NCI-H128 (cell line): Measurements from ENCODE around the gene LETM1.

Experiments used
- DNase-seq: peaks from one replicate; lab custom pipeline; 2025; ENCODE audit not compliant: unreplicated experiment; lab: John Stamatoyannopoulos, UW

LETM1 gene

GRCh38 chr4:1830234-1830633 lies 25.7 kb downstream of the LETM1 start:
- DNase-seq, result no peak

- no peak for DNase-seq
Measured at GRCh38 chr4:1826531-1827350, 29.2 kb downstream of the LETM1 start.

DNA sequence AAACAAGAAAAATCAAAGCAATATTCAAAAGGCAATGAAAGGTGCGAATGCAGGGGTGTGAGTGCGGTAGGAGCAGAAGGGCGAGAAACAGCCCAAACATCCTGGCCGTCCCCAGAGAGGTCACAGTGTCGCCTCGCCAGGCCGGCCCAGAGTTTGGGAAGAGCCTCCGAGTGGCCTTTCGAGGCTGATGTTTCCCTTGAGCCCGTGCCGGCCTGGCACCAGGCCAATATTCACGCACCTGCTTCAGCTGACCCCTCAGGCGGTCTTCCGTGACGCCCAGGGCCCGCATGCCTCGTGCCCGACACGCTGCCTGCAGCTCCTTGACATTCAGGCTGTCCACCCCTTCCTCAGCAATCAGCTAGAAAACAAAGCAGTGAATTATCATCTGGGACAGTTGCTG lies 30.6 kb downstream of the LETM1 start:
- DNase-seq, result no peak

DNA sequence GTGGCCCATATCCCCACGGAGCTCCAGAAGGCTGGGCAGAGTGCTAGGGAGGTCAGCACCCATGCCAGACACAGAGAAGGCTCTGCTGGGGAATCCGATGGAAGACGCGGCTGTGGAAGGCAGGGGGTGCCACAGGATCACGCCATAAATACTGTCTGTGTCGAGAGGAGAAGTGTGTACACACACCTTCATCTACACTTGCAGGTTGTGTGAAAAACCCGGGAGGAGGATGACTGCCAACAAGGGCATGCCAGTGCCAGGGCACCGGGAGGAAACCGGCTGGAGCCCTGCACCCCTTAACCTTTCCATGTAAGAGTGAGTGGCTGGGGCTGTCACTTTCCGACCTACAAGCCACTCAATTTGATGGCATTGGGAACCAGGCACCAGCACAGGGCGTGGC lies 31.2 kb downstream of the LETM1 start:
- no peak for DNase-seq

DNA sequence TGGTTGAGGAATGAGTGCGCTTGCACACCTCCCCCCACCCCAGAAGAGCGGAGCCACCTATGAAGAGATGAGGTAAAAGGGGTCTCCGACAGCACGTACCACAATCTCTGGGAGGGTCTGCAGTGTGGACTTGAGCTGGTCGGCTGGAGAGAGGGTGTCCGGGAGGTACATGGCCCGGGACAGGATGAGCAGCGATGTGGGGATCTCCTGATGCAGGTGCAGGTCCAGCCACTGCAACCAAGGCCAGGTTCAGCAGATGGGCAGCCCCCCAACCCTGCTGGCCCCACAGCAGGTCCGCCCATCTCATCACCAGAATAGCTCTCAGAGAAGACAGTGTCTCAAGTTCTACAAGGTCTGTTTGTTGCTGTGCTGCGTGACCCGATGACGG lies 32.4 kb downstream of the LETM1 start:
- no peak for DNase-seq

DNA sequence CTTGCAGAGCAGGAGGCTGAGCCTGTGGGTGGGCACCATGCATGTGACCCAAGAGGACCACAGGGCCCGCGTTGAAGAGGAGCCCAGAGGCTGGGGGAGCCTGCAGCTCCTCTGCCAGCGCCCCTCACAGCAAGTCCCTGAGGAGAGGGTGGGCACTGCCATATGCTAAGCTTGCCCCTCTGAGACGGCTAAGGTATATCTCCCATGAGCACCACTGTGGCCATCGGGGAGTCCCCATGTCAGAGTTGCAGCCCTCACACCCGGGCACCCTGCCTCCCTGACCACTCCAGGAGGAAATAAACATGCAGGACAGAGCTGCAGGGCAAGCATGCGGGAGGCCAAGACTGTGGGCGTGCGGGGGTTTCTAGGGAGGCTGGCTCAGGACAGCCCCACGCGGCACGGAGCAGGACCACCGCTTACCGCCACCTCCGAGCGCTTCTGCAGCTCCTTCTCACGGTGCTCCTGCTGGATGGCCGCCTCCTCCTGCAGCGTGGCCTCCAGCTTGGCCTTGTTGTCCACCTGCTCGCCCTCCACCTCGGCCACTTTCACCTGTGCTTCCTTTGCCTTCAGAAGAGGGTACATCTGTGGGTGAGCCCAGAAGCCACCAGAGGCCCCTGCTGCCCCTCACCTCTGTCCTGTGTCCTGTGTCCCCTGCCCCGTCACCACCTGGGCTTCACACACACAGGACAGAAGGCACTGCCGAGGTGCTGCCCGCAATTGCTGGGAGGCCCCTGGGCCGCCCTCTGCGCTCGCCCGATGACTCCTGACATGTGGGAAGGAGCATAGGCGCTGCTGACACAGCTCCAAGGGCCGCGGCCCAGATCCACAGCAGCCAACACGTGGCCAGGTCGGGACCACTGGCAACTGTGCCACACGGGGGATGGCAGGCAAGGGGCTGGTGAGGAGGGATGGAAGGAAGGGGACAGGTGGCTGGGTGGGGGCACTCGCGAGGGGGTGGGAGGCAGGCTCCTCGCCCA lies 33.1 kb downstream of the LETM1 start:
- DNase-seq, result no peak

DNA sequence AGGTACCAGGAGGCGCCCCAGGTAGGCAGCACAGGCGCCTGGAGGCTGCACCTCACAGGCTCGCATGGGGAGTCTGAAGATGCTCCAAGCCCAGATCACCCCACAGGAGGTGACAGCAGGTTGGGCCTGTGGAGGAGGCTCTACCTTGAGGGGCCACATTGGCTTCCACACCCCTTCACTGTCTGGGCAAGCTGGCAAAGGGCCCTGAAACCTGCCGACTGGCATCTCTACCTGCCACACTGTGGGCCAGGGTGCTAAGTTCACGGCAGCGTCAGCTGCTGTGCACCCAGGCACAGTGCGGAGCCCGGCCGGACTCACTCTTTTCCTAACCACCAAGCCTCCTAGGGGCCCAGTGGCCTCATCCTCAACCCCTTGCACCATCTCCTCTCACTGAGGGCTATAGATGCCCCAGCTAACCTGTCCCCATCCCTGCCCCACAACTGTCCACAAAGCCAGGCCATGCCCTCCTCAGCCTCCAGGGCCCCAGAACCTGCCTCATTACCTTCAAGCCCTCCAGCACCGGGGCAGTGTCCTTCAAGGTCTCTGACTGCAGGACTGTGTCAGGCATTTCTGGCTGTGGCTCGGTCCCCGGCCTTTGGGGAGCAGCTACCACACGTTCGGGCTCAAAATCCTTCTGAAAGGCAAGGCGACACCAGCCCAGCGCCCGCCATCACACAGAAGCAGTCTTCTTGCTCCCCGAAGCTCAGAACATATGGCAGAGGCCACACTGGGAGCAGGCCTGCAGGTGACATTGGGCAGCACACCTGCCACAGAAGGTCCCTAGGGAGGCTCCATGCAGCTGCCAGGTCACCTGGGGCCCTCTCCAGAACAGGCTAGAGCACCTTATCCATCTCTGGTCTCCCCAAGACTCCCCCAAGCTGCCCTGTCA lies 34.0 kb downstream of the LETM1 start:
- DNase-seq, result no peak

- no peak for DNase-seq
Measured at GRCh38 chr4:1819816-1820215, 36.1 kb downstream of the LETM1 start.

DNA sequence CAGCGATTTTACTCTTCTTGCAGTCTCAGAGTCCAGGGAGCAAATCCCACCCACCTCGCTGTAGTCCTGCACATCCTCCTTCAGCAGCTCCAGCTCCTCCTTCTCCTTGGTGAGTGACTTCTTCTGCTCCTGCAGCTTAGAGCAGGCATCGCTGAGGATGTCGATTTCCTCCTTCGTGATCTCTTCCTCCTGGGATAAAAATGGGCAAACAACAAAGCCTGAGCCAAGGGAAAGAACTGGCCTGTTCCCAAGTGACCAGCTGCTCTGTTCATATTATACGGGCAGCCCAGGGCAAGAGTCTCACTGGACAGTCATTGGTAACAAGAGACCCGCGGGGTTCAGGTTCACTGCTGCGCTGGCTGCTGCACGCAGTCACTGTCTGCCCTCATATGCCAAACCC lies 36.7 kb downstream of the LETM1 start:
- DNase-seq, result no peak

DNA sequence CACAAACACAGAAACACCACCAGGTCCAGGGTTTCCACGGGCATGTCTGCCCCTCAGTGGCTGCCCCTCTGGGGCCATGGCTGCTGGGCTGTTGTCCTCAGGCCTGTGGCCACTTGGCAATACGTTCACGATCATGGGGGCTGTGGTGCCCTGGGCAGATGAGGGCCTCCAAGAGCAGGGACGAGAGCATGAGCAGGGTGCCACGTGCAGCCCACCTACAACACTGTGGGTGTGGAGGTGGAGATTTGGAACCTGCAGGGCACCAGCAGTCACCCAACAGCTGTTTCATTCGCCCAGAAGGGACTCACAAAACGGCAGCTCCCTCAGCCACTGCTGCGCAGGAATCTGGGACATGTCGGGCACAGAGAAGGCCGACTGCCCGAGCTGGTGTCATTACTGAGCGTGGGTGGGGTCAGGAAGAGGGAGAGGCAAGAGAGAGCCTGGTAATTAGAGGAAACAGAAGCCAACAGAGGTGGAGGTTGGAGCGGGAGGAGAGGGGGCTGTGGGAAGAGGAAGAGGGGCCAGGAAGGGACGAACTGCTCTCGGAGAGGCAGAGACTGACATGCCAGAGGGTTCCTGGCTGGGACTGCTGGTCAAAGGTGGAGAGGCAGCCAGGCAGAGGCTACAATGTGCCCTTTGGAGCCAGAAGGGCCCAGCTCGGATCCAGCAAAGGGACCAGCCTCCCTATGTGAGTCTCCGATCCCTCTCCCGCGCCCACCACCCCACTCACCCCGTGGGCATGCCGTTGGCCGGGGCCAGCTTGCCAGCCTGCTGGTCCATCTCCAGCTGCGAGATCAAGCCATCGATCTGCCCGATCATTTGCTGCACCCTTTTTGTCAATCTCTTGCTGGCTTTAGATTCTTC lies 39.7 kb downstream of the LETM1 start:
- no peak for DNase-seq

GRCh38 chr4:1815096-1815996 lies 40.6 kb downstream of the LETM1 start:
- no peak for DNase-seq

GRCh38 chr4:1814453-1814852 lies 41.5 kb downstream of the LETM1 start:
- no peak for DNase-seq

DNA sequence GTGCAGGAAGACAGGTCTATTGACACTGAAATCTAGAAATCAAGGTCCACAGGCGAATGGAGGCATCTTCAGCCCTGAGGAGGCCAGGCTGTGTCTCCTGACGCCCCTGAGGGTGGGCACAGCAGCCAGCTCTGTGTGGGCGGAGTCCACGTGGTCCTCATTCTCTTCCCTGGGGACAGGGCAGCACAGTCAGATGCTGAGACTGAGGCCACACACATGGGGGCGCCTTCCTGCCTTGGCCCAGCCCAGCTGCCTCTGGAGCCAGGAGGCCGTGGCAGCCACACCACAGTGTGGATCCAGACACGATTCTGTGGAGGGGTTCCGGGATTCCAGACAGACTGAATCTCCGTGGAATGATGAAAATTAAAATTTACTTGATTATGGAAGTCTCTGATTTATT lies 42.0 kb downstream of the LETM1 start:
- DNase-seq, result no peak

GRCh38 chr4:1813231-1813630 lies 42.7 kb downstream of the LETM1 start:
- DNase-seq, result no peak

DNA sequence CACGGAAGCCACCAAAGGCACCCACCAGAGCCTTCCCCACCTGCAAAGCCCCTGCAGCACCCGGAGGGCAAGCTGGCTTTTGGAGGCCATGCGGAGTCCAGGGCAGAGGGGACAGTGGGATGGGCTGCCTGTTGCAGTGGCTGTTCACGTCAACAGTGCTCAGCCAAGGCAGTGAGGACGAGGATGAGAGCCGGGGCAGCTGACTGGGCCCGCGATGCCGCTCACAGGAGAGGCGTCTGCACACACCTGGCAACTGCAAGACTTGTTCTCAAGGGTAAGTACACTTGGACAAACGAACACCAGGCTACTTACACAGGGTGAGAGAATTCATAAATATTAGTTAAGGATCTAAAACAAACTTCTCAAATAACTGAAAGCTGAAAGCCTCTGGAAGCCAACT lies 43.2 kb downstream of the LETM1 start:
- no peak for DNase-seq

GRCh38 chr4:1810765-1811164 lies 45.2 kb downstream of the LETM1 start:
- DNase-seq, result no peak

DNA sequence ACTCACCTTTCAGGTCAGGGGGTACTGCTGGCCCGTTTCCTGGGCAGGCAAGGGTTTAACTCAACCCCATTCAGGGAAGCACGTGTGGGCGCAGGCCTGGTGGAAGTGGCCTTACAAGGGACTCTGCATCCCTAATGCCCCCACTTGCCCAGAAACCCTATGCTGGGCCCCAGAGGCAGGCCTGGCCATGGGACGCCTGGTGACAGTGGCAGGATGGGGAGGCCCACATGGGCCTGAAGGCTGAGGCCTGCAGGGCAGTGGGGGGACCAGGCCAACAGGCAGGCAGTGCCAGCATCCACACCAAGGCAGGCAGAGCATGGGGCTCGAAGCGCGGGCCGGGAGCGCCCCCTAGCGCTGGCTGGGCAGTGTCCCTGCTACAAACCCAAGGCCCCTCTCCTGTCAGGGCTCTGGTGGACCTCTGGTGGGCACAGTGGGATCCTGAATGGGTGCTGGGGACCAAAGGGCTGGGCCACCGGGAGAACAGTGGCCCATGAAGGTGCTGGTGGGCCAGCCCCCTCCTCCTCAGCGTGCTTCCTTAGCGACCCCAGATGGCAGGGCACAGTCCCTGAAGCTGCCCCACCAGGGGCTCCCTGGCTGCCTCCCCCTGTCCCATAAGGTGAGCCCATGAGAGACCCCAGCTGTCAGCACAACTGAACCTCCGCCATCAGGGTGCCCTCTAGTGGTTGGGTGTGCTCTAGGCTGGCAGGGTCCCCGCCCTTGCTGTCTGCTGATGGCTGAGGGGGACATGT lies 46.0 kb downstream of the LETM1 start:
- no peak for DNase-seq
